ENCODE results near the gene CPNE2.
A peak's percentile ranks its signal among the peaks of the same experiment; 100 is the strongest.

The CPNE2 gene

GRCh38 chr16:57194512-57194911, 102.1 kb downstream of the CPNE2 start:
- DNase-seq (ENCODE audit: low spot score), result no peak

GRCh38 chr16:57196286-57196685, 103.9 kb downstream of the CPNE2 start:
- DNase-seq (ENCODE audit: low spot score), result peak; percentile 8

- DNase-seq (ENCODE audit: low spot score), result no peak
These were observed 104.4 kb downstream of the CPNE2 start for GRCh38 chr16:57196753-57197152.
